ENCODE results near the gene SULF2. TPM values are rescaled to one million over a fixed set of nuclear protein-coding genes. Genes with fewer than 3 reads are reported as not detected.

The SULF2 gene
- total RNA-seq, 1 donor from 2014 or later, result 78.2 TPM

DNA sequence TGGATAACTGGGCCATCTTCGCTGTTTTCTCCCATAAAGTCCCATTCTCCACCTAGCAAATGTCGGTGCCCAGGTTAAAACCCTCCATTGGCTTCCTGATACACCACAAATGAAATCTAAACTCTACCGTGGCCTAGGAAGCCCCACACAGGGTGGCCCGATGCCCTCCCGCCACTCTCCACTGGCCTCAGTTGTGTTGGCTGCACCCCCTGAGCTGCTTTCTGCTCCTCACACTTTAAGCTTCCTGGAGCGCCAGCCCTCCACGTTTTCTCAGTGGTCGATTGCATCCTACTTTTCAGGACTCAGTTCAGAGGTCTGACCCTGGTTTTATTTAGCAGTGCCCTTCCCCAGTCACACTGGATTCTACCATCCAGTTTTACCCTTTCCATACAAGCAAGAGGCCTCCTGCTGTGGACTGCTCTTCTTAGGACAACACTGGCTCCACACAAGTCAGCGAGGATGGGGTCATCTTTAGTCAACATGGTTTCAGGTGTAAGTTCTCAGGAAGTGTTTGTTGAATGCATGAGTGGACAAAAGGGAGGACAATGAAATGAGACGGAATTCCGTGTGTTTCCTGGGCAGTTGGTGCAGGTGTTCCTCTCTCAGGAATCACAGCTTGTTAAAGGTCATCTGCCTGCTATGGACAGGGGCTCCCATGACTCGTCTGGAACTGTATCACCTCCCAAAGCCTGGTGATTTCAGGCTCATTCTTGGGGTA is 124.1 kb downstream of the SULF2 start:
- peaks cover 3% of the 10 kb centered on the region for H3K36me3 ChIP-seq (ENCODE audit: control insufficient read depth, insufficient read depth, low read length)

DNA sequence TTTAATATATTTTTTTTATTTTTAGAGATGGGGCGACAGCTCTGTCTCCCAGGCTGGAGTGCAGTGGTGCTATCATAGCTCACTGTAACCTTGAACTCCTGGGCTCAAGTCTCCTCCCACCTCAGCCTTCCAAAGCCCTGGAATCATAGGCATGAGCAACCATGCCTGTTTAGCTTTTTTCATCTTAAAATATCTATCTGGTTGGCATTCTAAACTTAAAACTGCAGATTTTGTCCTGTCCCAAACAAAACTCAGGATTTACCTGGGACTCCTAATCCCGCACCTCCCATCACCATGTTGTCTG is 124.7 kb downstream of the SULF2 start:
- no peaks in the 10 kb centered on the region for H3K27me3 ChIP-seq (ENCODE audit: control insufficient read depth, insufficient read depth, low read length)
- H3K4me3 ChIP-seq (ENCODE audit: low read depth, low read length), result no peak overlapping the region
- TF ChIP-seq CTCF (IDR thresholded peaks at IDR 0.05; ENCODE audit: insufficient read depth, low read length, poor library complexity, severe bottlenecking), result no peak
- H3K36me3 ChIP-seq (ENCODE audit: control insufficient read depth, insufficient read depth, low read length), result peaks cover 3% of the 10 kb centered on the region
- no peak for DNase-seq (ENCODE audit: low read depth)

More for the DNA sequence above, 124.1 kb downstream of the SULF2 start:
- H3K27me3 ChIP-seq (ENCODE audit: control insufficient read depth, insufficient read depth, low read length), result no peaks in the 10 kb centered on the region
- TF ChIP-seq CTCF (IDR thresholded peaks at IDR 0.05; ENCODE audit: insufficient read depth, low read length, poor library complexity, severe bottlenecking), result no peak
- no peak overlapping the region for H3K4me3 ChIP-seq (ENCODE audit: low read depth, low read length)
- no peak for DNase-seq (ENCODE audit: low read depth)

DNA sequence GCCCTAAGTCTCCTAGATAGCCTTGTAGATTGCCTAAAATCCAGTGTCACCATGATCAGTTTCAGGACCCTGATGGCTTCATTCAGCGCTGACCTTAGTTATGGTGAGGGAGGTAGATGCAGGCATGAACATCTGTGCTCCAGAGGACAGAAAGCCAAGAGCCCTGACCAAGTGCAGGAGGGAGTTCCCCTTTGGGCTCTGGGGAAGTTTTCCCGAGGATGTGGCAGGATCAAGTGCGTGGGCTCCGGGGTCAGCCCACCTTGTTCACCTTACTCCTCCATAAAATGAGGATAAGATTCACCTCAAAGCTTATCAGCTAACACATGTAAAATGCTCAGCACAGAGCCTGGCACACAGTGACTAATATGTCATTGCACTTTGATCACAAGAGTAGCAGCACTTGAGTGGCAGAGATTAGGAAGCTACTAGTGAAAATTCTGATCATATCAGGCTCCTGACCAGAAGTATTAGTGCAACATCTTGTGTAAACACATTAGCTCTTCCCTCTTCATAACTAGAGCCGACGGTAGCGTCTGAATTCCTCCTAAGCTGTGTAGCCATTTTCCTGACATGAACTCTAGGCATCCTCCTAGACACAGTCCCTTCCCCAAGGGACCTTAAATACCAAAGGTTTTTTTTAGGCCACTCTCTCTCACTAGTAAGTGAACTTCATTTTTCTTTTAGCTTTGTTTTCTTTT is 125.2 kb downstream of the SULF2 start:
- Histone ChIP-seq H3K4me3 (ENCODE audit: low read depth, low read length) (no peak overlapping the region), H3K36me3 (ENCODE audit: control insufficient read depth, insufficient read depth, low read length) (peaks cover 3% of the 10 kb centered on the region), H3K27me3 (ENCODE audit: control insufficient read depth, insufficient read depth, low read length) (no peaks in the 10 kb centered on the region)
- DNase-seq (ENCODE audit: low read depth), result no peak
- no peak for TF ChIP-seq CTCF (IDR thresholded peaks at IDR 0.05; ENCODE audit: insufficient read depth, low read length, poor library complexity, severe bottlenecking)

DNA sequence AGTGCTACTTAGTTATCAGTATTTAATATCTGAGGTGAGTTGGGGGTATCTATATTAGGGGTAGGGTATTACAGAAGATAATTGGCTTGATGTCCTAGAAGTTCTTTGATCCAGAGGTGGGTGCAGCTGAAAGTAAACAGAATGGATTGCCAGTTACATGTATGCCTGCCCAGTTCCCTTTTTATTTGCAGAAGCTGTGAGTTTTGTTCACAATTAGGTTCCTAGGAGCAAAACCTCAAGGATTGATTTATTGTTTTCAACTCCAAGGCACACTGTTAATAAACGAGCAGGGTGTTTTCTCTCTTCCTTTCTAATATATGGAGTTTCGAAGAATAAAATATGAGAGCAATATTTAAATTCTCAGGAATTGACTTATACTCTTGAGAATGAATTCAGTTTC is 129.0 kb downstream of the SULF2 start:
- no peak for DNase-seq (ENCODE audit: low read depth)
- TF ChIP-seq CTCF (IDR thresholded peaks at IDR 0.05; ENCODE audit: insufficient read depth, low read length, poor library complexity, severe bottlenecking), result no peak
- Histone ChIP-seq H3K4me3 (ENCODE audit: low read depth, low read length) (no peak overlapping the region), H3K27me3 (ENCODE audit: control insufficient read depth, insufficient read depth, low read length) (no peaks in the 10 kb centered on the region), H3K36me3 (ENCODE audit: control insufficient read depth, insufficient read depth, low read length) (no peaks in the 10 kb centered on the region)

- Histone ChIP-seq H3K4me3 (ENCODE audit: low read depth, low read length) (no peak overlapping the region), H3K27me3 (ENCODE audit: control insufficient read depth, insufficient read depth, low read length) (no peaks in the 10 kb centered on the region), H3K36me3 (ENCODE audit: control insufficient read depth, insufficient read depth, low read length) (no peaks in the 10 kb centered on the region)
- no peak for TF ChIP-seq CTCF (IDR thresholded peaks at IDR 0.05; ENCODE audit: insufficient read depth, low read length, poor library complexity, severe bottlenecking)
- no peak for DNase-seq (ENCODE audit: low read depth)
Measured at GRCh38 chr20:47655635-47656034, 129.6 kb downstream of the SULF2 start.
